ENCODE measurements around the gene CYP26C1.

DNA sequence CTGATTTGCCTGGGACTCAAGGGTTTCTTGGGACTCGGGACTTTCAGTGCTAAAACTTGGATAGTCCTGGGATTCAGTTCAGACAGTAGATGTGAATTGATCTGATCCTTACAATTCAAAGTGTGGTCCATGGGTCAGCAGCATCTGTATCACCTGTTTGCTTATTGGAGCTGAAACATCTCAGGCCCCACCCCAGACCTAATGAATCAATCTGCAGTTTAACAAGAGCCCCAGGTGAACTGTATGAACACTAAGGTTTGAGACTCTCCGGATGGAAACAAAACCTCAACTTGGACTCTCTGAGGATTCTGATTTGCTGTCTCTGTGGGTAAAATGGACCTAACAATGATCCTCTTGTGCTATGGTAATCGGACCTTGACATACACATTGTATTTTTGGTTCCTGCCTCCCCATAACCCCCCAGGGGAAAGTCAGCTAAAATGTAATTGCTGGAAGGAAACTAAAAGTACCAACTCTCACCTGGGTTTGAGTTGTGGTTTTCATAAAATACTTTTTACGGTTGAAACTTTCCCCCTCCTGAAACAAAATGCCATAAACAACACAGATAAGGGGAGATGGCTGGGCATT lies 24.8 kb downstream of the CYP26C1 start:
- no peak for TF ChIP-seq CEBPB (IDR thresholded peaks at IDR 0.05)
- TF ChIP-seq EP300 (IDR thresholded peaks at IDR 0.05; ENCODE audit: borderline replicate concordance), result no peak
- TF ChIP-seq ZBTB7A (IDR thresholded peaks at IDR 0.05; ENCODE audit: low read depth), result no peak
- TF ChIP-seq, protein P1, sequence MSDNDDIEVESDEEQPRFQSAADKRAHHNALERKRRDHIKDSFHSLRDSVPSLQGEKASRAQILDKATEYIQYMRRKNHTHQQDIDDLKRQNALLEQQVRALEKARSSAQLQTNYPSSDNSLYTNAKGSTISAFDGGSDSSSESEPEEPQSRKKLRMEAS (IDR thresholded peaks at IDR 0.05), result no peak
- no peak for TF ChIP-seq YY1 (IDR thresholded peaks at IDR 0.05; ENCODE audit: low read depth)
- TF ChIP-seq, protein P2, sequence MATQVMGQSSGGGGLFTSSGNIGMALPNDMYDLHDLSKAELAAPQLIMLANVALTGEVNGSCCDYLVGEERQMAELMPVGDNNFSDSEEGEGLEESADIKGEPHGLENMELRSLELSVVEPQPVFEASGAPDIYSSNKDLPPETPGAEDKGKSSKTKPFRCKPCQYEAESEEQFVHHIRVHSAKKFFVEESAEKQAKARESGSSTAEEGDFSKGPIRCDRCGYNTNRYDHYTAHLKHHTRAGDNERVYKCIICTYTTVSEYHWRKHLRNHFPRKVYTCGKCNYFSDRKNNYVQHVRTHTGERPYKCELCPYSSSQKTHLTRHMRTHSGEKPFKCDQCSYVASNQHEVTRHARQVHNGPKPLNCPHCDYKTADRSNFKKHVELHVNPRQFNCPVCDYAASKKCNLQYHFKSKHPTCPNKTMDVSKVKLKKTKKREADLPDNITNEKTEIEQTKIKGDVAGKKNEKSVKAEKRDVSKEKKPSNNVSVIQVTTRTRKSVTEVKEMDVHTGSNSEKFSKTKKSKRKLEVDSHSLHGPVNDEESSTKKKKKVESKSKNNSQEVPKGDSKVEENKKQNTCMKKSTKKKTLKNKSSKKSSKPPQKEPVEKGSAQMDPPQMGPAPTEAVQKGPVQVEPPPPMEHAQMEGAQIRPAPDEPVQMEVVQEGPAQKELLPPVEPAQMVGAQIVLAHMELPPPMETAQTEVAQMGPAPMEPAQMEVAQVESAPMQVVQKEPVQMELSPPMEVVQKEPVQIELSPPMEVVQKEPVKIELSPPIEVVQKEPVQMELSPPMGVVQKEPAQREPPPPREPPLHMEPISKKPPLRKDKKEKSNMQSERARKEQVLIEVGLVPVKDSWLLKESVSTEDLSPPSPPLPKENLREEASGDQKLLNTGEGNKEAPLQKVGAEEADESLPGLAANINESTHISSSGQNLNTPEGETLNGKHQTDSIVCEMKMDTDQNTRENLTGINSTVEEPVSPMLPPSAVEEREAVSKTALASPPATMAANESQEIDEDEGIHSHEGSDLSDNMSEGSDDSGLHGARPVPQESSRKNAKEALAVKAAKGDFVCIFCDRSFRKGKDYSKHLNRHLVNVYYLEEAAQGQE (IDR thresholded peaks at IDR 0.05; ENCODE audit: low read depth), result no peak

Data from Ishikawa (cell line).